C1 segment of cervical spinal cord (tissue), 14 donors: ENCODE data around the gene HVCN1.
"Not testable (repeated sequence)": the region's sequence is repeated elsewhere in the genome, so short reads cannot be mapped to it uniquely, and the experiment has no call there.

ENCODE experiments used
- DNase-seq, 14 donors: peaks; one replicate each; lab custom pipeline; 2025; lab: John Stamatoyannopoulos, UW

Gene HVCN1

DNA sequence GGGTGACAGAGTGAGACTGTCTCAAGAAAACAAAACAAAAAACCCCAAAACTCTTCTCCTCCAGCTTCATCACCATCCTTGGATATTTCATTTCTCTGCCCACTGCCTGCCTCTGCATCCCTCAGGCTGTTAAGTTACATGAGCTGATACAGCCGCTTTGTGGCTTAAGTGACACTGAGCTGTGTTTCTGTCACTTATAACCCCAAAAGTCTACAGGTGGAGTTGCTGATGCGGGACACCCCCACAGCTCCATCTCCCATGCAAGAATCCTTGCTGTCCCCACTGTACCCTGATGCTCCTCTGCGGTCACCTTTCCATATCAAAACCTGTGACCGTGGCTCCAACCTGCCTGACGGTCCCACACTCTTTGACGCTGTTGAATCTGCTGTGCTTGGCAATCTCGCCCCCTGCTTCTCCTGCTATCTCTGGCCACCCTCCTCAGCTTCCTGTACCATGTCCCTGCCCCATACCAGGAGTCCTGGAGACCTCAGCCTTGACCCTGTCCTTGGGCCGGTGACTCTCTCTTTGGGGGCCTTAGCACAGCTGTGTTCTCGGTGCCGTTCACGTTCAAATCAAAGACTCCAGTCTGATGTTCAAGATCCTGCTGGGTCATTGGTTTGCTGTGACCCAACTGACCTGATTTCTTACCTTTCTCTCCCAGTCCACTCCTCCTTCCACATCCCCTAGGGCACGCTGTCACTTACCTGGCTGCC lies 20.3 kb downstream of the HVCN1 start:
- no peak for DNase-seq

DNA sequence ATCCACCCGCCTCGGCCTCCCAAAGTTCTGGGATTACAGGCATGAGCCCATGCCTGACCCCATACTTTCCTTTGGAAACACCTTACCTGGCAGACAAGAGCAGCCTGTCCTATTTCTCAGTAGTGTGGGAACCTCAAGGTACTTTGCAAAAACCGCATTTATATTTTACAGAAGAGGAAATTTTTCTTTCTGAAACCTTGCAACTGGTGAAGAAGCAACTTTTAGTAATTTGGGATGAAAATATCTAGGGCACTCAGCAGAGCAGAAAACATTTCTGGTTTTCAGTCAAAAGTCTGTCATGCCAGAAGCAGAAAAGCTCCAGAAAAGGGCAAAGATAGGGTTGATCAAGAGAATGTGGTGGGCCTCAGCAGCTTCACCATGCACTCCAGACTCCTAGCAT lies 21.2 kb downstream of the HVCN1 start:
- no peak for DNase-seq

- DNase-seq, result no peak
Observed at GRCh38 chr12:110666892-110667291, 22.0 kb downstream of the HVCN1 start.

DNA sequence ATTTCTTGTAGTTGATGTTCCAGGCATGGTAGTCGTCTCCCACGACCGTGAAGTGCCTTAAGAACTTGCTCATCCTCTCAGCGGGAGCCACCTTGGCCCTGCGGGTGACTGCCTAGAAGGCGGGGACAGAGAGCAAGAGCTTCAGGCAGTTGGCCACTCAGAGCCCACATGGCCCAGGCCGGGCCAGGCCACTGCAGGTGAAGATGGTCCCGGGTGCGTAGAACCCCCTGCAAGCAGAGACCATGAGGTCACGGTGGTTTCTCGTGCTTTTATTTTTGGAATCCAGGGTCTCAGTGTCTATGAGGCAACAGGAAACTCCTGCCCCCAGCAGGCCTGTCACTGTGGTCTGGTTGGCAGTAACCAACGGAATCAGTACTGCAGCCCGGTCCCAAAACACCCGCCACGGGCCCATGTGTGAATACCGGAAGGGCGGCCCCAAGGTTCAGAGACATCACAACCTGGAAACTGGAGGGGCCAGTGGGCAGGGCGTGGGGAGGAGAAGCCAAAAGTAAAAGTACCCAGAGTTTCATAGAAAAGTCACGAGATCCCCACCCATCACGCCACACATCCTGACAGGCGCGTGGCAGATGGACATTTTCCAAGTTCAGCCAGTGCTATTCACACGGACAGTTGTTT lies 27.5 kb downstream of the HVCN1 start:
- peak in 3 of 14 donors; percentile 37 to 39 (median 38) for DNase-seq

GRCh38 chr12:110658878-110659277 lies 30.0 kb downstream of the HVCN1 start:
- DNase-seq, result peak in 2 of 14 donors; percentile 19 to 28

DNA sequence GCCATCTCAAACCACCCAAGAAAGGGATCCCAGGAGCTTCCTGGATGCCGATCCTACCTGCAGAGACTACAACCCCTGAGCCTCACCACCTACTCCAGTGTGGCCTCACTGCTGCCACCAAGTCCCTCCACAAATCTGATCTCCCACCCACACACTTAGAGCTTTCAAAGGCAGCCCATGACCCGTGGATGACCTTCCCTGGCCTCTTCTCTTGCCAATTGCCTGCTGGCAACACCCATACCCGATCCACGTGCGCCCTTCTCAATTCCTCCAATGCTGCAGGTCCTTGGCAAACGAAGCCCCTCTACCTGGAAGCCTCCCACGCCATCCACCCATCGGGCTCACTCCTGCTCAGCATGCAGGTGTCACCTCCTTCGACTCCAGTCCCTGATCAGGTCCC lies 30.7 kb downstream of the HVCN1 start:
- DNase-seq, result peak in 1 of 14 donors; percentile 24

DNA sequence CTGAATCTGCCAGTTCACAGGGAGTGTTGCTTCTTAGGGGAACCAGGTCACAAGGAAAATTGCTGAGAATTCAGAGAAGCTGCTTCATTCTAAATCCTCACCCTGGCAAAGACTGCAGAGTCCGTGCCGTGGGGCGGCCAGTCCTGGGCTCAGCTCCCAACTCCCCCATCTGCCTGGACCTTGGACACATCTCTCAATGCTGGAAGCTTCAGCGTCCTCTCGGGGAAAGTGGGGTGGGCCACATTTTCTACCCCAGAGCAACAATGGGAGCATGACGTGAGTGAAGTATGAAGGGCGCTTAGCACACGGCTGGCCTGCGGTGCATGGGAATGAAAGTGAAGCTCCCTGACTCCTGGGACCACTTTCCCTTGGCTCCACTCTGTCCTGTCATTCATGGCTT lies 31.2 kb downstream of the HVCN1 start:
- DNase-seq, result peak in 9 of 14 donors; percentile 12 to 65 (median 53)

GRCh38 chr12:110656071-110656655 lies 32.8 kb downstream of the HVCN1 start:
- no peak for DNase-seq

DNA sequence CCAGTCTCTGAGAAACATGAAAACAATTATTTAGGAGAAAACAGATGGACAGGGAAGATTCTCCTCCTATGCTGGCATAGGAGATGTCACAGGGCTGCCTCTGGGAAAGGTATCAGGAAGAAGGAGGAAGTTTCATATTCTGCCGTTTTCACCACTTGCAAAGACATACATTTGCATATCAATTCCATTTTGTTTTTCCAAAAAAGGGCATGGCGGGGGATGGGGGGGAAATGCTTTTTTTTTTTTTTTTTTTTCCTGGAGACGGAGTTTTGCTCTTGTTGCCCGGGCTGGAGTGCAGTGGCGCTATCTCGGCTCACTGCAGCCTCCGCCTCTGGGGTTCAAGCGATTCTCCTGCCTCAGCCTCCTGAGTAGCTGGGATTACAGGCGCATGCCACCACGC lies 34.7 kb downstream of the HVCN1 start:
- DNase-seq, result not testable (repeated sequence)

- DNase-seq, result peak in 7 of 14 donors; percentile 34 to 67 (median 43)
Observed at GRCh38 chr12:110649341-110649847, 39.5 kb downstream of the HVCN1 start.

- DNase-seq, result no peak
Observed at GRCh38 chr12:110647631-110648040, 41.3 kb downstream of the HVCN1 start.

- DNase-seq, result no peak
Observed at GRCh38 chr12:110641521-110641920, 47.4 kb downstream of the HVCN1 start.

DNA sequence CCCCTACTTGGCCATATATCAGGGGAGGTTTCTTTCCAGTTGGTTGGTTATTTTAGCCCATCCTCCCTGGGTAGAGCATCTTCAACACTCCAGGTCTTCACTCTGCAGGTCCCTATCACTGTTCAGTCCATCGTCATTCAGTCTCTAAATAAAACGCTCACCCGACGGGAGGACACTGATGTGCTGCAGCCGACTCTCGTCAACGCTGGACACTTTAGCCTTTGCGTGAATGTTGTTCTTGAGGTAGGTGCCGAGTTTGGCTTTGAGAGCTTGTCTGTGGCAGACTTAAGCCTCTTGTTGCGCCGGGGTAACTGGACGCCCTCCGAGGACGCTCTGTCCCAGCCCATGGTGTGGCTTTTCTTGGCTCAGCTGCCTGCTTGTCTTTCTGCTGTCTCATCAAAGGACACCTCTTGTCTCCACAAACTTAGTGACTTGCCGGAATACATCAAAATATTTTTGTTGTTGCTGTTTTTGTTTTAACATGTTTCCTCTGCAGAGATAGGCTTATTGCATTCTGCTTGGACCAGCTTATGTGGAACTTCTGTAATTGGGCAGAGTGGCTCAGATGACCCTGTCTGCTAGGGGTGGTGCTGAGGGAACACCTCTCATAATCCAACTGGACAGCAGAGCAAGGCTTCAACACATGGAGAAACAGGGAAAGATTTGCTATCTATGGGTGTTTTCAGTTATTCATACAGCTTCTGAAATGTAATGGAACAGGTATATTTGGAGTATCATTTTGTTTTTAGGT lies 48.5 kb downstream of the HVCN1 start:
- DNase-seq, result peak in 11 of 14 donors; percentile 15 to 64 (median 29)

DNA sequence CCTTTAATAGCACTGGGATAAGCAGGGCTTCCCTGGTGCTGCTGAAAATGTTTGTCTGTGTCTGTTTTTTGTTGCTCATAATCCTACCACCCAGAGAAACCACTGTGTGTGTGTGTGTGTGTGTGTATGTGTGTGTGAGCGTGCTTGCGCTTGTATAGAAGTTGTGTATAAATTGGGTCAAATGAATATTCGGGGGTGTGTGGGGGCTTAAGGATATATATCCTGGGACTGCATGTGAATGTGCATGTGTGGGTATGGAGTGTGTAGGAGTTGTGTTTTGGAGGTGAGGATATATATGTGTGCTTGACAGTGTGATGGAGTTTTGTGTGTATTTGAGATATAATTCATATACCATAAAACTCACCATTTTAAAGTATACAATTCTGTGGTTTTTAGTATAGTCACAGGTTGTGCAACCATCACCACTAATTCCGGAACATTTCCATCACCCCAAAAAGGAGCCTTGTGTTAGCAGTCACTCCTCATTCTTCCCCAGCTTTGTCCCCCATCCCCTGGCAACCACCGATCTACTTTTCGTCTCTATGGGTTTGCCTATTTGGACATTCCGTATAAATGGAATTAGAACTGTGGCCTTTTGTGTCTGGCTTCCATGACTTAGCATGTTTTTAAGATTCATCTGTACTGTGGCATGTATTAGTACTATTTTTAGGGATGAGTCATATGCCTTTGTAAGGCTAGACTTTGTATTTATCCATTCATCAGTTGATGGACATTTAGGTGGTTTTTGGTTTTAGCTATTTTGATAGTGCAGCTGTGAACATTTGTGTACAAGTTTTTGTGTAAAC lies 49.4 kb downstream of the HVCN1 start:
- peak in 2 of 14 donors; percentile 12 to 30 for DNase-seq

- no peak for DNase-seq
Observed at GRCh38 chr12:110638796-110639195, 50.1 kb downstream of the HVCN1 start.

GRCh38 chr12:110637869-110638441 lies 51.0 kb downstream of the HVCN1 start:
- DNase-seq, result peak in 1 of 14 donors; percentile 27

DNA sequence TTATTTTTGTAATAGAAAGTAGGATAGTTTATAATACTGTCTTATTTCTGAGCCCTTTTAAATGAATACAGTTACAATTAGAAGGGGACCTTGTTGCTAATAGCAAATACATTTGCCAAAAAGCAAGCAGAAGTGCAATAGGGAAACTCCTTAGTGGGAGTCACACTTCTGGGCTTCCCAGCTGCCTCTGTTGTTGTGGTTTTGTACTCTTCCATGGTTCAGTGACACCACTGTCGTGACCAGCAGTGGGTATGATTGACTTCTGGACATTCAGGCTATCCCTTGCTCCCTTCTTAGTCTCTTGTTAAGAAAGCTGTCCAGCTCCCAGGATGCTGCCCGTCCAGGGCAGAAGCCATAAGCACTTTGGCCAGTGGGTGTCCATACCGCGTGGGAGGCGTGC lies 52.4 kb downstream of the HVCN1 start:
- DNase-seq, result no peak

- no peak for DNase-seq
Observed at GRCh38 chr12:110635055-110635454, 53.9 kb downstream of the HVCN1 start.

DNA sequence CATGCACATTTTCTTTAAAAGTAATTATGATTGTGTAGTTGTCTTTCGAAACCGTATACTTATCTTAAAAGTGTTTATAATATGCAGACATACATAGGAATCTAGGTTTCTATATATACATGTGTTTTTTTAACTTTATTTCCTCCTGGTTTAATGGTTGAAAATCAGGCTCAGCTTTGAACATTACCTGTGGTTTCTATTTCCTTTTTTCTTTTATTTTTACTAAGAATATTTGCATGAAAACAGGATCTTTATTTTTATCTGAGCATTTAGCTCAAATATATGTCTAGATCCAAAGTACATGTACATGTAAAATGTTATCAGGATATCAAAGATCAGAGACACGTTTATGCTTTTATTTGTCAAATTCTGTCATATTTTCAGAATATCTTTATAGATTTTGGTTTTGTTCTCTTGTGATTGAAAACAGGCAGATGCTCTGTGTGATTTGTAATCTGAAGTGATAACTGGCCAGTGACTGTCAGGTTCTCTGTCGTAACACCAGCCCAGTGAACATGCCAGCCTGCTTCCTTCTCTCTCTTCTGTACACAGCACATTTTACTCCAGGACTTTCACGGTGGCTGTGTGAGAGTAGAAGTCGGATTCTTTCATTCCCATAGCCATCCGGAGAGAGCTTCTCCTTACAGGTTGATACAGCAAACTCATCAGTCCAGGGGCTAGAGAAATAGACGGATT lies 61.3 kb downstream of the HVCN1 start:
- DNase-seq, result no peak

DNA sequence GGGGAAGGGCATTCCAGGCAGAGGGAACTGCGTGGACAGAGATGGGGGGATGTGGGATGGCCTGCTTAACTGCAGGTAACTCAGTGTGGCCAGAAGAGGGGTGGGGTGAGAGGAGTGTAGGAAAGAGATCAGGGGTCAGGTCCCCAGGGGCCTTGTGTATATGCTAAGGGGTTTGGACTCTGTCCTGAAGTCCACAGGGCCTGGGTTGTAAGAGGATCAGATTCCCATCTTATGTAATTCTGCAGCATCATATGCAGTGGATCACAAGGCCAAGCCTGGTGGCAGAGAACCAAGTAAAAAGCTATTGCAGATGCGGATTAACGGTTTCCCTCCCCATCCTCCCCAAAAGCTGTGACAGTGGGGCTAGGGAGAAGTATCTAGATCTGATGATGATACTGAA lies 66.3 kb downstream of the HVCN1 start:
- no peak for DNase-seq
